GM21528 (cell line): ENCODE measurements around the gene TMEM50B.

Experiments
- ATAC-seq: cut with Tn5 transposase; IDR thresholded peaks from one replicate; pipeline ENCODE4 v1.9.1; 2021; ENCODE audit warnings: mild to moderate bottlenecking, moderate library complexity; ENCODE audit not compliant: unreplicated experiment, low FRiP score

The TMEM50B gene

GRCh38 chr21:33401630-33401992, 78.2 kb downstream of the TMEM50B start:
- no peak for ATAC-seq
